HG02610 (cell line): Measurements from ENCODE around the gene AGBL1.
"Not testable (repeated sequence)": the region's sequence is repeated elsewhere in the genome, so short reads cannot be mapped to it uniquely, and the experiment has no call there.

ENCODE experiments used
- ATAC-seq: cut with Tn5 transposase; IDR thresholded peaks from one replicate; pipeline ENCODE4 v1.9.1; 2021; ENCODE audit warnings: mild to moderate bottlenecking, moderate library complexity; ENCODE audit not compliant: unreplicated experiment

Gene AGBL1

GRCh38 chr15:86082619-86083380, 3.1 kb downstream of the AGBL1 start:
- no peak for ATAC-seq

- ATAC-seq: no peak
These were observed 8.1 kb downstream of the AGBL1 start for GRCh38 chr15:86087808-86088207.

- no peak for ATAC-seq
These were observed 9.8 kb downstream of the AGBL1 start for GRCh38 chr15:86089422-86089821.

GRCh38 chr15:86101818-86102217, 22.1 kb downstream of the AGBL1 start:
- no peak for ATAC-seq

GRCh38 chr15:86103825-86104224, 24.2 kb downstream of the AGBL1 start:
- no peak for ATAC-seq

GRCh38 chr15:86106306-86106705, 26.6 kb downstream of the AGBL1 start:
- ATAC-seq: no peak

- ATAC-seq: no peak
These were observed 35.6 kb downstream of the AGBL1 start for GRCh38 chr15:86115145-86115801.

GRCh38 chr15:86121568-86122225, 42.0 kb downstream of the AGBL1 start:
- ATAC-seq: no peak

- not testable (repeated sequence) for ATAC-seq
These were observed 43.2 kb downstream of the AGBL1 start for GRCh38 chr15:86122691-86123391.

GRCh38 chr15:86125775-86126174, 46.1 kb downstream of the AGBL1 start:
- no peak for ATAC-seq

GRCh38 chr15:86127547-86127946, 47.9 kb downstream of the AGBL1 start:
- ATAC-seq: no peak

GRCh38 chr15:86135041-86135440, 55.4 kb downstream of the AGBL1 start:
- no peak for ATAC-seq

GRCh38 chr15:86136861-86137260, 57.2 kb downstream of the AGBL1 start:
- no peak for ATAC-seq

- ATAC-seq: no peak
These were observed 59.1 kb downstream of the AGBL1 start for GRCh38 chr15:86138798-86139197.

- ATAC-seq: no peak
These were observed 60.2 kb downstream of the AGBL1 start for GRCh38 chr15:86139828-86140227.

GRCh38 chr15:86154705-86155104, 75.0 kb downstream of the AGBL1 start:
- no peak for ATAC-seq

- no peak for ATAC-seq
These were observed 75.9 kb downstream of the AGBL1 start for GRCh38 chr15:86155551-86155950.

GRCh38 chr15:86157606-86158293, 78.1 kb downstream of the AGBL1 start:
- ATAC-seq: no peak

GRCh38 chr15:86159468-86159867, 79.8 kb downstream of the AGBL1 start:
- ATAC-seq: no peak

GRCh38 chr15:86161250-86161649, 81.6 kb downstream of the AGBL1 start:
- no peak for ATAC-seq

- no peak for ATAC-seq
These were observed 82.5 kb downstream of the AGBL1 start for GRCh38 chr15:86162172-86162591.
